ENCODE results near the gene PAK6.

- TF ChIP-seq KDM1A (IDR thresholded peaks at IDR 0.05) (no peak), EZH2 (IDR thresholded peaks at IDR 0.05; ENCODE audit: borderline replicate concordance, low read depth, low read length) (no peak)
Measured at GRCh38 chr15:40316931-40317330, 78.1 kb downstream of the PAK6 start.

Measured in K562 (cell line).